SK-N-SH (cell line): ENCODE measurements around the gene NSL1. TPM values are rescaled to one million over a fixed set of nuclear protein-coding genes. Genes with fewer than 3 reads are reported as not detected.

Source experiments
- CTCF ChIA-PET: fragments of 300-600, 350-600 bp; formaldehyde crosslinking; extraction: SDS; loops from one replicate; lab custom pipeline; 2021; lab: Yijun Ruan, JAX
- POLR2A ChIA-PET: fragments of 350-600 bp; sonication (Branson Sonifier 250); formaldehyde crosslinking; extraction: SDS; loops from one replicate; lab custom pipeline; 2020; ENCODE audit warnings: antibody characterized with exemption, inconsistent platforms; lab: Yijun Ruan, JAX
- DNase-seq: peaks from one replicate; pipeline ENCODE4 v3.0.0; 2012
- H2AFZ ChIP-seq: fragments of 200-600 bp; sonication (generic); 2 replicates; pipeline ENCODE4 v1.8.1; 2016; ENCODE audit warnings: antibody characterized with exemption, mild to moderate bottlenecking, low read depth
- H3F3A ChIP-seq: fragments of 200-600 bp; sonication (generic); replicated peaks from 2 replicates; pipeline ENCODE3; 2016; ENCODE audit warnings: antibody characterized with exemption, mild to moderate bottlenecking; ENCODE audit not compliant: insufficient read depth
- H3K27ac ChIP-seq, 2 experiments: fragments of 200-500 bp in 1 of 2; fragments of 200-600 bp in 1 of 2; sonication (Bioruptor generic) in 1 of 2; sonication (generic), shearing (Covaris generic) in 1 of 2; 2 replicates each; pipeline versions ENCODE4 v1.5.1 to v1.6.1; 2014 to 2016; ENCODE audit warnings: low read depth in 2 of 2, inconsistent platforms in 1 of 2, low read length in 1 of 2, mild to moderate bottlenecking in 1 of 2, mixed read lengths in 1 of 2
- H3K27me3 ChIP-seq: fragments of 200-600 bp; sonication (generic), shearing (Covaris generic); 2 replicates; pipeline ENCODE4 v1.6.1; 2016; ENCODE audit warnings: mixed run types; ENCODE audit not compliant: insufficient read depth
- H3K36me3 ChIP-seq, 2 experiments: fragments of 200-500 bp in 1 of 2; fragments of 200-600 bp in 1 of 2; sonication (Bioruptor generic) in 1 of 2; sonication (generic) in 1 of 2; replicated peaks in 1 of 2; 2 replicates each; pipeline versions ENCODE3 to v1.5.1; 2014 to 2016; ENCODE audit warnings: low read length in 1 of 2, mild to moderate bottlenecking in 1 of 2; ENCODE audit not compliant: insufficient read depth in 2 of 2, control insufficient read depth in 1 of 2
- H3K4me1 ChIP-seq, 2 experiments: fragments of 200-500 bp in 1 of 2; fragments of 200-600 bp in 1 of 2; sonication (Bioruptor generic) in 1 of 2; sonication (generic), shearing (Covaris generic) in 1 of 2; 2 replicates each; pipeline versions ENCODE4 v1.5.1 to v1.6.1; 2014 to 2016; ENCODE audit warnings: low read depth in 1 of 2, low read length in 1 of 2, mixed run types in 1 of 2; ENCODE audit not compliant: insufficient read depth in 2 of 2, control insufficient read depth in 1 of 2
- H3K4me2 ChIP-seq: fragments of 200-600 bp; sonication (generic), shearing (Covaris generic); 2 replicates; pipeline ENCODE4 v1.6.1; 2017; ENCODE audit warnings: mixed run types
- H3K4me3 ChIP-seq, 2 experiments: fragments of 200-500 bp in 1 of 2; fragments of 200-600 bp in 1 of 2; sonication (Bioruptor generic) in 1 of 2; sonication (generic), shearing (Covaris generic) in 1 of 2; 2 replicates each; pipeline versions ENCODE4 v1.5.1 to v1.8.1; 2014 to 2016; ENCODE audit warnings: low read depth in 2 of 2, inconsistent platforms in 1 of 2, low read length in 1 of 2, mild to moderate bottlenecking in 1 of 2, mixed read lengths in 1 of 2, moderate library complexity in 1 of 2
- H3K79me2 ChIP-seq: fragments of 200-600 bp; sonication (generic); 2 replicates; pipeline ENCODE4 v1.8.1; 2017; ENCODE audit warnings: mild to moderate bottlenecking; ENCODE audit not compliant: insufficient read depth
- H3K9ac ChIP-seq: fragments of 200-600 bp; sonication (generic); 2 replicates; pipeline ENCODE4 v1.6.1; 2017; ENCODE audit warnings: mixed run types
- H3K9me2 ChIP-seq: fragments of 200-600 bp; sonication (generic); 2 replicates; pipeline ENCODE4 v1.6.1; 2017; ENCODE audit warnings: mixed run types
- H3K9me3 ChIP-seq: fragments of 200-600 bp; sonication (generic); 2 replicates; pipeline ENCODE4 v1.6.1; 2017; ENCODE audit warnings: mixed run types, mild to moderate bottlenecking, moderate library complexity
- H4K20me1 ChIP-seq: fragments of 200-600 bp; sonication (generic); 2 replicates; pipeline ENCODE4 v1.6.1; 2017; ENCODE audit warnings: mild to moderate bottlenecking, mixed run types; ENCODE audit not compliant: insufficient read depth
- IRF3 ChIP-seq: fragments of 150-350 bp; IDR thresholded peaks from 2 replicates; pipeline ENCODE4 v1.6.1; 2016; ENCODE audit warnings: mild to moderate bottlenecking, low read depth, low read length
- MAX ChIP-seq: IDR thresholded peaks from 2 replicates; pipeline ENCODE4 v1.4.0; 2012; ENCODE audit warnings: low read depth
- MXI1 ChIP-seq: IDR thresholded peaks from 2 replicates; pipeline ENCODE4 v1.6.1; 2012; ENCODE audit warnings: mild to moderate bottlenecking, low read depth, low read length, improper control_type of control experiment
- NFIC ChIP-seq: IDR thresholded peaks from 2 replicates; pipeline ENCODE4 v1.4.0; 2012; ENCODE audit warnings: borderline replicate concordance
- TCF12 ChIP-seq: IDR thresholded peaks from 2 replicates; pipeline ENCODE4 v1.4.0; 2012
- WGBS: methylation state at CpG from one replicate; pipeline ENCODE4 v1.1.6; 2017; ENCODE audit warnings: low lambda C conversion rate; 5-methylcytosine and 5-hydroxymethylcytosine counted together
- polyA plus RNA-seq, 3 experiments: library from polyadenylated mRNA; depleted of rRNA; stranded (reverse); fragments of >200 nt; gene quantifications; 2 replicates each; pipeline ENCODE4 v1.2.3, GENCODE V29; 2012
- TF ChIP-seq, protein P1 (sequence below): IDR thresholded peaks from 2 replicates; pipeline ENCODE4 v1.6.1; 2012; ENCODE audit warnings: mild to moderate bottlenecking, low read depth, low read length, moderate library complexity
- TF ChIP-seq, protein P2 (sequence below): fragments of 200-600 bp; sonication (generic); IDR thresholded peaks from 2 replicates; pipeline ENCODE4 v1.6.1; 2017; ENCODE audit warnings: antibody characterized with exemption, mild to moderate bottlenecking, moderate library complexity

The NSL1 gene
- polyA plus RNA-seq, 1 of the 3 experiments (the other 2 are of a cell fraction), result 22.5 TPM

- DNase-seq, result no peak
- Histone ChIP-seq H3K9me3 (no peaks in the 10 kb centered on the region), H3K9me2 (no peaks in the 10 kb centered on the region), H3K4me3 (no peak overlapping the region), H4K20me1 (no peaks in the 10 kb centered on the region), H3K79me2 (peaks cover 40% of the 10 kb centered on the region), H2AFZ (no peak overlapping the region), H3K36me3 (peaks cover 37 to 48% of the 10 kb centered on the region in 2 experiments), H3F3A (peaks cover 11% of the 10 kb centered on the region), H3K4me1 (peaks cover 0 to 3% of the 10 kb centered on the region in 2 experiments; a peak in 1 of 4 replicates)
- 96% methylated on average over 1 of the region's 1 CpG for WGBS
- ChIA-PET POLR2A (no interaction called here), CTCF (interaction anchor here (0.7 to 4.4 kb wide), 6 partner anchors 36 to 330 kb away, joined by 3 to 21 read pairs (median 4); no protein-coding TSS in a partner anchor)
- TF ChIP-seq TCF12 (no peak), NFIC (no peak), MXI1 (no peak)
- TF ChIP-seq, all 33 proteins: peak for 0
- Histone ChIP-seq H3K27me3 (no peaks in the 10 kb centered on the region), H3K9ac (no peak overlapping the region), H3K27ac (no peak overlapping the region), H3K4me2 (no peak overlapping the region)
Measured at GRCh38 chr1:212785871-212786270, 5.7 kb downstream of the NSL1 start.

- DNase-seq, result no peak
- peaks cover 10% of the 10 kb centered on the region for H3F3A ChIP-seq
- H3K9me2 ChIP-seq, result no peaks in the 10 kb centered on the region
- CTCF ChIA-PET, result interaction anchor here (0.8 to 1.0 kb wide), 2 partner anchors 307 to 328 kb away, joined by 5 to 6 read pairs; no protein-coding TSS in a partner anchor
- no peak overlapping the region for H3K4me2 ChIP-seq
- POLR2A ChIA-PET, result no interaction called here
- H3K9me3 ChIP-seq, result no peaks in the 10 kb centered on the region
- no peak overlapping the region for H3K9ac ChIP-seq
- no peak overlapping the region for H2AFZ ChIP-seq
- H3K27me3 ChIP-seq, result no peaks in the 10 kb centered on the region
- H3K36me3 ChIP-seq, result peaks cover 41 to 54% of the 10 kb centered on the region in 2 experiments
- TF ChIP-seq IRF3, result no peak
- no peak for TF ChIP-seq TCF12
- TF ChIP-seq, protein P1, sequence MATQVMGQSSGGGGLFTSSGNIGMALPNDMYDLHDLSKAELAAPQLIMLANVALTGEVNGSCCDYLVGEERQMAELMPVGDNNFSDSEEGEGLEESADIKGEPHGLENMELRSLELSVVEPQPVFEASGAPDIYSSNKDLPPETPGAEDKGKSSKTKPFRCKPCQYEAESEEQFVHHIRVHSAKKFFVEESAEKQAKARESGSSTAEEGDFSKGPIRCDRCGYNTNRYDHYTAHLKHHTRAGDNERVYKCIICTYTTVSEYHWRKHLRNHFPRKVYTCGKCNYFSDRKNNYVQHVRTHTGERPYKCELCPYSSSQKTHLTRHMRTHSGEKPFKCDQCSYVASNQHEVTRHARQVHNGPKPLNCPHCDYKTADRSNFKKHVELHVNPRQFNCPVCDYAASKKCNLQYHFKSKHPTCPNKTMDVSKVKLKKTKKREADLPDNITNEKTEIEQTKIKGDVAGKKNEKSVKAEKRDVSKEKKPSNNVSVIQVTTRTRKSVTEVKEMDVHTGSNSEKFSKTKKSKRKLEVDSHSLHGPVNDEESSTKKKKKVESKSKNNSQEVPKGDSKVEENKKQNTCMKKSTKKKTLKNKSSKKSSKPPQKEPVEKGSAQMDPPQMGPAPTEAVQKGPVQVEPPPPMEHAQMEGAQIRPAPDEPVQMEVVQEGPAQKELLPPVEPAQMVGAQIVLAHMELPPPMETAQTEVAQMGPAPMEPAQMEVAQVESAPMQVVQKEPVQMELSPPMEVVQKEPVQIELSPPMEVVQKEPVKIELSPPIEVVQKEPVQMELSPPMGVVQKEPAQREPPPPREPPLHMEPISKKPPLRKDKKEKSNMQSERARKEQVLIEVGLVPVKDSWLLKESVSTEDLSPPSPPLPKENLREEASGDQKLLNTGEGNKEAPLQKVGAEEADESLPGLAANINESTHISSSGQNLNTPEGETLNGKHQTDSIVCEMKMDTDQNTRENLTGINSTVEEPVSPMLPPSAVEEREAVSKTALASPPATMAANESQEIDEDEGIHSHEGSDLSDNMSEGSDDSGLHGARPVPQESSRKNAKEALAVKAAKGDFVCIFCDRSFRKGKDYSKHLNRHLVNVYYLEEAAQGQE, result no peak
- TF ChIP-seq, protein P2, sequence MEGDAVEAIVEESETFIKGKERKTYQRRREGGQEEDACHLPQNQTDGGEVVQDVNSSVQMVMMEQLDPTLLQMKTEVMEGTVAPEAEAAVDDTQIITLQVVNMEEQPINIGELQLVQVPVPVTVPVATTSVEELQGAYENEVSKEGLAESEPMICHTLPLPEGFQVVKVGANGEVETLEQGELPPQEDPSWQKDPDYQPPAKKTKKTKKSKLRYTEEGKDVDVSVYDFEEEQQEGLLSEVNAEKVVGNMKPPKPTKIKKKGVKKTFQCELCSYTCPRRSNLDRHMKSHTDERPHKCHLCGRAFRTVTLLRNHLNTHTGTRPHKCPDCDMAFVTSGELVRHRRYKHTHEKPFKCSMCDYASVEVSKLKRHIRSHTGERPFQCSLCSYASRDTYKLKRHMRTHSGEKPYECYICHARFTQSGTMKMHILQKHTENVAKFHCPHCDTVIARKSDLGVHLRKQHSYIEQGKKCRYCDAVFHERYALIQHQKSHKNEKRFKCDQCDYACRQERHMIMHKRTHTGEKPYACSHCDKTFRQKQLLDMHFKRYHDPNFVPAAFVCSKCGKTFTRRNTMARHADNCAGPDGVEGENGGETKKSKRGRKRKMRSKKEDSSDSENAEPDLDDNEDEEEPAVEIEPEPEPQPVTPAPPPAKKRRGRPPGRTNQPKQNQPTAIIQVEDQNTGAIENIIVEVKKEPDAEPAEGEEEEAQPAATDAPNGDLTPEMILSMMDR, result no peak
- no peak for TF ChIP-seq MAX
- TF ChIP-seq, all 33 proteins: peak for 0
- 92% methylated on average over 1 of the region's 1 CpG for WGBS
- no peaks in the 10 kb centered on the region for H4K20me1 ChIP-seq
- no peak overlapping the region for H3K27ac ChIP-seq
- H3K4me3 ChIP-seq, result no peak overlapping the region
- H3K4me1 ChIP-seq, result no peaks in the 10 kb centered on the region
- H3K79me2 ChIP-seq, result peaks cover 24% of the 10 kb centered on the region
Measured at GRCh38 chr1:212783976-212784375, 7.6 kb downstream of the NSL1 start.
